ENCODE results near the gene SERPINA5. TPM values are rescaled to one million over a fixed set of nuclear protein-coding genes. Genes with fewer than 3 reads are reported as not detected.

SERPINA5 gene
- polyA plus RNA-seq, 1 of the 3 experiments (the other 2 are of a cell fraction), result 0.08 TPM

DNA sequence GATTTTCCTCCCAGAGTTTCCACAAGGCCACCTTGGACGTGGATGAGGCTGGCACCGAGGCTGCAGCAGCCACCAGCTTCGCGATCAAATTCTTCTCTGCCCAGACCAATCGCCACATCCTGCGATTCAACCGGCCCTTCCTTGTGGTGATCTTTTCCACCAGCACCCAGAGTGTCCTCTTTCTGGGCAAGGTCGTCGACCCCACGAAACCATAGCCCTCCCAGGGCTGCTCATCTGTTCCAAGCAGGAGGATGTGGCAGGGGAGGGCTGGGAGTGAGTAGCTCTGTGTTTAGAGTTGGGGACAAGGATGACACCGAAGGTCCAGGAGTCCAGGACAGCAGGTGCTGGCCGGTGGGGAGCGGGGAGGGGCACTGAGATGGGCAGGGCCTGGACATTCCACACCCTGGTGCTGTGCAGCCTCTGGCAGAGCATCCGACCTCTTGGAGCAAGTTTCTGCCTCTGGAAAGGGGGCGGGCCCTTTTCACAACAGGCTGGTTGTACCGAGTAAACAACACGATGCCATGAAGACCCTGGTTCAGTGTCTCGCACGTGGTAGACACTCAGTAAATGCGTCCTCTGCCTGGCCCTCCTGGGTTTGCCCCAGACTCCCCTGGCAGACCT, 11.7 kb upstream of the SERPINA5 start:
- Histone ChIP-seq H3K9ac (no peak overlapping the region), H3K27ac (ENCODE audit: low read depth in 2 of 2, low read length in 1 of 2) (no peak overlapping the region), H3K9me3 (no peaks in the 10 kb centered on the region), H3K4me1 (ENCODE audit: control insufficient read depth in 1 of 2, insufficient read depth in 2 of 2, low read depth in 1 of 2, low read length in 1 of 2) (no peaks in the 10 kb centered on the region), H3K4me3 (ENCODE audit: low read depth in 2 of 2, low read length in 1 of 2) (no peak overlapping the region), H3K27me3 (ENCODE audit: insufficient read depth) (peaks cover 10% of the 10 kb centered on the region; the same call in 1 of the 2 replicates), H3K9me2 (no peaks in the 10 kb centered on the region), H3K36me3 (replicated peaks in 1 of 2; ENCODE audit: control insufficient read depth in 1 of 2, insufficient read depth in 2 of 2, low read length in 1 of 2) (no peaks in the 10 kb centered on the region), H2AFZ (ENCODE audit: low read depth) (no peak overlapping the region), H4K20me1 (ENCODE audit: insufficient read depth) (no peaks in the 10 kb centered on the region), H3F3A (replicated peaks; ENCODE audit: insufficient read depth) (no peaks in the 10 kb centered on the region), H3K4me2 (no peak overlapping the region), H3K79me2 (ENCODE audit: insufficient read depth) (no peaks in the 10 kb centered on the region)
- ChIA-PET CTCF (interaction anchor here (2.2 kb wide), 1 partner anchor 21 kb away, joined by 9 read pairs; no protein-coding TSS in a partner anchor), POLR2A (no interaction called here)
- TF ChIP-seq YY1 (IDR thresholded peaks at IDR 0.05; ENCODE audit: low read depth), result no peak
- no peak for TF ChIP-seq ELF1 (IDR thresholded peaks at IDR 0.05)
- no peak for TF ChIP-seq RFX5 (IDR thresholded peaks at IDR 0.05; ENCODE audit: low read length)
- TF ChIP-seq TCF12 (IDR thresholded peaks at IDR 0.05), result no peak
- TF ChIP-seq RXRA (IDR thresholded peaks at IDR 0.05; ENCODE audit: borderline replicate concordance, low read depth), result no peak
- no peak for TF ChIP-seq SMC3 (IDR thresholded peaks at IDR 0.05; ENCODE audit: low read depth, low read length)
- no peak for TF ChIP-seq ZBTB33 (IDR thresholded peaks at IDR 0.05; ENCODE audit: borderline replicate concordance, low read depth)
- no peak for TF ChIP-seq USF1 (IDR thresholded peaks at IDR 0.05; ENCODE audit: borderline replicate concordance, low read depth)
- TF ChIP-seq USF2 (IDR thresholded peaks at IDR 0.05; ENCODE audit: borderline replicate concordance, low read depth, low read length), result no peak
- TF ChIP-seq EZH2phosphoT487 (IDR thresholded peaks at IDR 0.05; ENCODE audit: borderline replicate concordance, low read depth), result no peak
- TF ChIP-seq EP300 (IDR thresholded peaks at IDR 0.05; ENCODE audit: borderline replicate concordance in 1 of 2, low read depth in 1 of 2, low read length in 1 of 2), result no peak
- TF ChIP-seq FOXJ3 (CRISPR knock-in tag; IDR thresholded peaks at IDR 0.05), result no peak
- TF ChIP-seq, protein P1, sequence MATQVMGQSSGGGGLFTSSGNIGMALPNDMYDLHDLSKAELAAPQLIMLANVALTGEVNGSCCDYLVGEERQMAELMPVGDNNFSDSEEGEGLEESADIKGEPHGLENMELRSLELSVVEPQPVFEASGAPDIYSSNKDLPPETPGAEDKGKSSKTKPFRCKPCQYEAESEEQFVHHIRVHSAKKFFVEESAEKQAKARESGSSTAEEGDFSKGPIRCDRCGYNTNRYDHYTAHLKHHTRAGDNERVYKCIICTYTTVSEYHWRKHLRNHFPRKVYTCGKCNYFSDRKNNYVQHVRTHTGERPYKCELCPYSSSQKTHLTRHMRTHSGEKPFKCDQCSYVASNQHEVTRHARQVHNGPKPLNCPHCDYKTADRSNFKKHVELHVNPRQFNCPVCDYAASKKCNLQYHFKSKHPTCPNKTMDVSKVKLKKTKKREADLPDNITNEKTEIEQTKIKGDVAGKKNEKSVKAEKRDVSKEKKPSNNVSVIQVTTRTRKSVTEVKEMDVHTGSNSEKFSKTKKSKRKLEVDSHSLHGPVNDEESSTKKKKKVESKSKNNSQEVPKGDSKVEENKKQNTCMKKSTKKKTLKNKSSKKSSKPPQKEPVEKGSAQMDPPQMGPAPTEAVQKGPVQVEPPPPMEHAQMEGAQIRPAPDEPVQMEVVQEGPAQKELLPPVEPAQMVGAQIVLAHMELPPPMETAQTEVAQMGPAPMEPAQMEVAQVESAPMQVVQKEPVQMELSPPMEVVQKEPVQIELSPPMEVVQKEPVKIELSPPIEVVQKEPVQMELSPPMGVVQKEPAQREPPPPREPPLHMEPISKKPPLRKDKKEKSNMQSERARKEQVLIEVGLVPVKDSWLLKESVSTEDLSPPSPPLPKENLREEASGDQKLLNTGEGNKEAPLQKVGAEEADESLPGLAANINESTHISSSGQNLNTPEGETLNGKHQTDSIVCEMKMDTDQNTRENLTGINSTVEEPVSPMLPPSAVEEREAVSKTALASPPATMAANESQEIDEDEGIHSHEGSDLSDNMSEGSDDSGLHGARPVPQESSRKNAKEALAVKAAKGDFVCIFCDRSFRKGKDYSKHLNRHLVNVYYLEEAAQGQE (IDR thresholded peaks at IDR 0.05; ENCODE audit: low read depth, low read length), result no peak
- no peak for TF ChIP-seq TEAD4 (IDR thresholded peaks at IDR 0.05; ENCODE audit: borderline replicate concordance, insufficient read depth)
- TF ChIP-seq JUND (IDR thresholded peaks at IDR 0.05), result no peak
- TF ChIP-seq TAF1 (IDR thresholded peaks at IDR 0.05; ENCODE audit: borderline replicate concordance, low read depth, low read length), result no peak
- TF ChIP-seq PBX3 (IDR thresholded peaks at IDR 0.05), result no peak
- DNase-seq, result no peak
- WGBS (ENCODE audit: low lambda C conversion rate), result 57% methylated on average over 18 of the region's 20 CpGs

All from SK-N-SH (cell line).